ENCODE data around the gene METTL1.

Gene METTL1

GRCh38 chr12:57756406-57757341, 15.2 kb downstream of the METTL1 start:
- DNase-seq (ENCODE audit: low spot score) = peak; percentile 90
- TF ChIP-seq CTCF (IDR thresholded peaks at IDR 0.05; ENCODE audit: extremely low read depth, missing control alignments) = peak; percentile 84

GRCh38 chr12:57755454-57756372, 16.2 kb downstream of the METTL1 start:
- DNase-seq (ENCODE audit: low spot score) = peak; percentile 69
- TF ChIP-seq CTCF (IDR thresholded peaks at IDR 0.05; ENCODE audit: extremely low read depth, missing control alignments) = no peak

GRCh38 chr12:57755194-57755453, 16.8 kb downstream of the METTL1 start:
- DNase-seq (ENCODE audit: low spot score) = no peak
- no peak for TF ChIP-seq CTCF (IDR thresholded peaks at IDR 0.05; ENCODE audit: extremely low read depth, missing control alignments)

GRCh38 chr12:57754411-57755193, 17.3 kb downstream of the METTL1 start, which contains the start of gene MARCHF9:
Gene MARCHF9 (plus strand): TSS chr12:57755103. CDS start chr12:57755529, 426 bp downstream.
- peak; percentile 93 for DNase-seq (ENCODE audit: low spot score)
- TF ChIP-seq CTCF (IDR thresholded peaks at IDR 0.05; ENCODE audit: extremely low read depth, missing control alignments) = no peak

- TF ChIP-seq CTCF (IDR thresholded peaks at IDR 0.05; ENCODE audit: extremely low read depth, missing control alignments) = no peak
- DNase-seq (ENCODE audit: low spot score) = no peak
These were observed 18.1 kb downstream of the METTL1 start for GRCh38 chr12:57753756-57754337.

GRCh38 chr12:57752668-57753000, 19.3 kb downstream of the METTL1 start:
- no peak for TF ChIP-seq CTCF (IDR thresholded peaks at IDR 0.05; ENCODE audit: extremely low read depth, missing control alignments)
- no peak for DNase-seq (ENCODE audit: low spot score)
